Measurements from ENCODE around the gene TGFB1. TPM values are rescaled to one million over a fixed set of nuclear protein-coding genes. Genes with fewer than 3 reads are reported as not detected.
A peak's percentile ranks its signal among the peaks of the same experiment; 100 is the strongest.

TGFB1 gene
- total RNA-seq, 3 donors from 2014 or later, result 12.0 to 21.4 (median 13.4) TPM

DNA sequence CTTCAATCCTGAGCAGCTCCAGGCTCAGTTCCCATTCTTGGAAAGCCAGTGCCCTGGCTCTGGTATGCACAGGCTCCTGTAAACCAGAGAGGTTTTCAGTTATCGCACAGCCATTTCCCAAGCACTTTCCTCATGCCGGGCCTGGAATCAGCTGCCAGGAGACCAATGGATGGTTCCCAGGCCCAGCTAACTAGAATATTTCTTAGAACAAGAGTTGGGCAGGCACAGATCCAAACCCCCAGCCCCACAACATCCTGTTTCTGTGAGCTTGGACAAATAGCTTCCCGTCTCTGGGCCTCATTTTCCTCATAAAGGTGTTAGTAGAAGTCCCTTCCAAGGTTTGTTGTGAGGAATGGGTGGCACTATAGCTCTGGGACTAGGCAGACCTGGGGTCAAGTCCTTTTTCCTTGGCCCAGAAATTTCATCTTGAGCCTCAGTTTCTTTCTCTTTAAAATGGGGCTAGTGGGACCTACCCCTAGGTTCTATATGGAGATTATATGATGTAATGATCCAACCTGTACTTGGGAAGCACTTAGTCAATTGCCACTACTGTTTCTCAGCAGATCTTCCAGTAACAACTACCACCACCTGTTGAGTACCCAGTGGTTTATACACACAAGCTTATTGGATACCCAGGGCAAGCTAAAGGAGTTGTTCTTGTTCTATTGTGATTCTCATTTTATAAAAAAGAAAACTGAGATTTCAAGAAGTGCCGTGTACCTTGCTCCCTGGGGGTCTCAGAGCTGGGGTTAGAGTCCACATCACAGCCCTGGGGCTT lies 48.8 kb downstream of the TGFB1 start:
- no peak overlapping the region for H3K4me3 ChIP-seq
- H3K27me3 ChIP-seq, result no peaks in the 10 kb centered on the region
- intact Hi-C loops (cut with DNase I; ENCODE audit: low total_unique reads), result loop anchor here (5.0 kb wide), 1 partner anchor 348 kb away; no protein-coding TSS in a partner anchor
- peaks cover 24% of the 10 kb centered on the region for H3K36me3 ChIP-seq
- no peak for DNase-seq (ENCODE audit: low spot score in 2 of 2)
- no peaks in the 10 kb centered on the region for H3K9me3 ChIP-seq
- TF ChIP-seq, protein P1, sequence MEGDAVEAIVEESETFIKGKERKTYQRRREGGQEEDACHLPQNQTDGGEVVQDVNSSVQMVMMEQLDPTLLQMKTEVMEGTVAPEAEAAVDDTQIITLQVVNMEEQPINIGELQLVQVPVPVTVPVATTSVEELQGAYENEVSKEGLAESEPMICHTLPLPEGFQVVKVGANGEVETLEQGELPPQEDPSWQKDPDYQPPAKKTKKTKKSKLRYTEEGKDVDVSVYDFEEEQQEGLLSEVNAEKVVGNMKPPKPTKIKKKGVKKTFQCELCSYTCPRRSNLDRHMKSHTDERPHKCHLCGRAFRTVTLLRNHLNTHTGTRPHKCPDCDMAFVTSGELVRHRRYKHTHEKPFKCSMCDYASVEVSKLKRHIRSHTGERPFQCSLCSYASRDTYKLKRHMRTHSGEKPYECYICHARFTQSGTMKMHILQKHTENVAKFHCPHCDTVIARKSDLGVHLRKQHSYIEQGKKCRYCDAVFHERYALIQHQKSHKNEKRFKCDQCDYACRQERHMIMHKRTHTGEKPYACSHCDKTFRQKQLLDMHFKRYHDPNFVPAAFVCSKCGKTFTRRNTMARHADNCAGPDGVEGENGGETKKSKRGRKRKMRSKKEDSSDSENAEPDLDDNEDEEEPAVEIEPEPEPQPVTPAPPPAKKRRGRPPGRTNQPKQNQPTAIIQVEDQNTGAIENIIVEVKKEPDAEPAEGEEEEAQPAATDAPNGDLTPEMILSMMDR (IDR thresholded peaks at IDR 0.05), result no peak
- TF ChIP-seq POLR2A (IDR thresholded peaks at IDR 0.05), result no peak
- no peak for TF ChIP-seq POLR2AphosphoS5 (IDR thresholded peaks at IDR 0.05)
- H3K27ac ChIP-seq, result peak overlapping the region; percentile 18 to 29
- peaks cover 2 to 8% of the 10 kb centered on the region in 2 donors for H3K4me1 ChIP-seq

GRCh38 chr19:41303954-41304353 lies 49.8 kb downstream of the TGFB1 start:
- intact Hi-C loops (cut with DNase I; ENCODE audit: low total_unique reads), result no loop called here
- Histone ChIP-seq H3K4me1 (peaks cover 9 to 15% of the 10 kb centered on the region in 2 donors), H3K9me3 (no peaks in the 10 kb centered on the region), H3K4me3 (no peak overlapping the region), H3K36me3 (peaks cover 24% of the 10 kb centered on the region), H3K27me3 (no peaks in the 10 kb centered on the region), H3K27ac (peak overlapping the region in 1 of 2 donors; percentile 29)
- TF ChIP-seq POLR2A (IDR thresholded peaks at IDR 0.05), result no peak
- TF ChIP-seq, protein P1 (IDR thresholded peaks at IDR 0.05), result no peak
- TF ChIP-seq POLR2AphosphoS5 (IDR thresholded peaks at IDR 0.05), result no peak
- DNase-seq (ENCODE audit: low spot score in 2 of 2), result no peak

GRCh38 chr19:41302624-41303351 lies 50.9 kb downstream of the TGFB1 start:
- DNase-seq (ENCODE audit: low spot score in 2 of 2), result no peak
- Histone ChIP-seq H3K4me3 (no peak overlapping the region), H3K27ac (peak overlapping the region in 1 of 2 donors; percentile 19), H3K9me3 (no peaks in the 10 kb centered on the region), H3K27me3 (no peaks in the 10 kb centered on the region), H3K4me1 (peaks cover 19 to 23% of the 10 kb centered on the region in 2 donors), H3K36me3 (peaks cover 24% of the 10 kb centered on the region)
- intact Hi-C loops (cut with DNase I; ENCODE audit: low total_unique reads), result no loop called here
- TF ChIP-seq POLR2AphosphoS5 (IDR thresholded peaks at IDR 0.05) (no peak), POLR2A (IDR thresholded peaks at IDR 0.05) (no peak)
- TF ChIP-seq, protein P1 (IDR thresholded peaks at IDR 0.05), result no peak

- no peak for DNase-seq (ENCODE audit: low spot score in 2 of 2)
- Histone ChIP-seq H3K36me3 (peaks cover 18% of the 10 kb centered on the region), H3K4me1 (peaks cover 34 to 40% of the 10 kb centered on the region in 2 donors), H3K4me3 (no peak overlapping the region), H3K27me3 (no peaks in the 10 kb centered on the region), H3K9me3 (no peaks in the 10 kb centered on the region), H3K27ac (peak overlapping the region in 1 of 2 donors; percentile 89)
- TF ChIP-seq POLR2A (IDR thresholded peaks at IDR 0.05), result no peak
- TF ChIP-seq, protein P1 (IDR thresholded peaks at IDR 0.05), result no peak
- no peak for TF ChIP-seq POLR2AphosphoS5 (IDR thresholded peaks at IDR 0.05)
- intact Hi-C loops (cut with DNase I; ENCODE audit: low total_unique reads), result no loop called here
Observed at GRCh38 chr19:41300555-41300954, 53.2 kb downstream of the TGFB1 start.

GRCh38 chr19:41299755-41300089 lies 54.0 kb downstream of the TGFB1 start:
- intact Hi-C loops (cut with DNase I; ENCODE audit: low total_unique reads), result no loop called here
- no peak for DNase-seq (ENCODE audit: low spot score in 2 of 2)

More at GRCh38 chr19:41299755-41300089, 54.0 kb downstream of the TGFB1 start:
- Histone ChIP-seq H3K4me1 (peaks cover 34 to 43% of the 10 kb centered on the region in 2 donors), H3K9me3 (no peaks in the 10 kb centered on the region), H3K36me3 (peaks cover 12% of the 10 kb centered on the region), H3K27me3 (no peaks in the 10 kb centered on the region), H3K27ac (peak overlapping the region; percentile 89 to 95), H3K4me3 (no peak overlapping the region)
- TF ChIP-seq, protein P1 (IDR thresholded peaks at IDR 0.05), result no peak
- no peak for TF ChIP-seq POLR2A (IDR thresholded peaks at IDR 0.05)
- no peak for TF ChIP-seq POLR2AphosphoS5 (IDR thresholded peaks at IDR 0.05)
